GM12892 (cell line): ENCODE data around the gene POLA1.

Experiments used
- POLR2A ChIP-seq: IDR thresholded peaks from 2 replicates; pipeline ENCODE4 v1.6.1; 2011; ENCODE audit warnings: low read depth, low read length, control low read depth
- POLR2AphosphoS5 ChIP-seq: IDR thresholded peaks from 2 replicates; pipeline ENCODE4 v1.6.1; 2011; ENCODE audit warnings: low read depth, low read length, control low read depth
- TAF1 ChIP-seq: IDR thresholded peaks from 2 replicates; pipeline ENCODE4 v1.6.1; 2011; ENCODE audit warnings: low read depth, mild to moderate bottlenecking, control low read depth, low read length, borderline replicate concordance

GRCh38 chrX:25004485-25005032, 310.8 kb downstream of the POLA1 start:
- TF ChIP-seq POLR2A: no peak
- TF ChIP-seq POLR2AphosphoS5: no peak
- TF ChIP-seq TAF1: no peak
